SKM-1 (cell line): Measurements from ENCODE around the gene CBX1.

Experiments used
- DNase-seq: peaks from one replicate; lab custom pipeline; 2025; ENCODE audit not compliant: unreplicated experiment; lab: John Stamatoyannopoulos, UW

Gene CBX1

DNA sequence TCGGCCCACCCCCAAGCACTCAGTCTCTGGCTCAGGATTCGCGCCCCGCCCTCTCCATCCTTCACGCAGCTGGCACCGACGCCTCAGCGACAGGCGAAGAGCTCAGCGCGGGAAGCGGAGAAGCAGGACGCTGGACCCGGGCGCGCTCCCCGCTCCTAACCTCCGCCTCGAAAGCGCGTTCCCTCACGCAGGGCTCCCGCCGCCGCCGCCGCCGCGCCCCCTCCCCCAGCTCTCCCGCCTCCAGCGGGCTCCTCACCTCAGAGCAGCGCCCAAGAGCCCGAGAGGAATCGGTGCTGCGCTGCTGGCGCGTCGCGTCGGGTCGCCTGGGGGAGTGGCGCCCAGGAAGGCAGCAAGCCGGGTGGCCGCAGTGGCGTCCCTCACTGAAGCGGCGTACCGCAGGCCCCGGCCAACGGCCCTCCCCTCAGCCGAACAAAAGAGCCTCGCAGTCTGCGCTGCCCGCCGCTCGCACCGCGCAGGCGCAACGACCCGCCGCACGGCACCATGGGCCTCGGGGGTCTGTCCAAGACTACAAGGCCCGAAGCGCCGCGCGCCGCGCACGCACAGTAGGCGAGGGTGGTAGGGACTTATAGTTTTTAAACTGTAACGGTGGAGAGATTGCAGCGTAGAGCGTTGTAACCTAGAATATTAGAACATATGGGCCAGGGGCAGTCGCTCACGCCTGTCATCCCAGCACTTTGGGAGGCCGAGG lies at the start of gene CBX1:
Gene CBX1 (minus strand): TSS at position 467 of the 709 bp plus-strand sequence. CDS start 24,474 bp downstream, outside the sequence.
- peak; percentile 86 for DNase-seq

DNA sequence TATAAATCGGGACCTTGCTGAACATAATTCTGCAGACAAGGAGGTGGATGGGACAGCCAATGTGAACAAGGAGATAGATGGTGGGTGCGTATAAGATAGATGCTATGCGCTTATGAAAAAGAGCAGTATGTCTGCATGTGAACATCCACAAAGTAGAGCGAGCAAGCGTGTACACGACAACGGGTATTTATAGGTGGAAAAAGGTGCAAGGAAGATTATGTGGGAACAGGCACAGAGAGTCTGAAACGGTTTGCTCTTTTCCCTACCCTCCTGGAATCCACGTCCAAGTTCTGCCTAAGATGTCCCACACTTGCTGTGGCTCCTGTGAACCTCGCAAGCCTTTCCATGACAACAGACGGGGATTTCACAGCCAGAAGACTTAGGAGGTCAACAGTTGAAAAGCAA lies 49.3 kb upstream of the CBX1 start:
- DNase-seq = no peak

DNA sequence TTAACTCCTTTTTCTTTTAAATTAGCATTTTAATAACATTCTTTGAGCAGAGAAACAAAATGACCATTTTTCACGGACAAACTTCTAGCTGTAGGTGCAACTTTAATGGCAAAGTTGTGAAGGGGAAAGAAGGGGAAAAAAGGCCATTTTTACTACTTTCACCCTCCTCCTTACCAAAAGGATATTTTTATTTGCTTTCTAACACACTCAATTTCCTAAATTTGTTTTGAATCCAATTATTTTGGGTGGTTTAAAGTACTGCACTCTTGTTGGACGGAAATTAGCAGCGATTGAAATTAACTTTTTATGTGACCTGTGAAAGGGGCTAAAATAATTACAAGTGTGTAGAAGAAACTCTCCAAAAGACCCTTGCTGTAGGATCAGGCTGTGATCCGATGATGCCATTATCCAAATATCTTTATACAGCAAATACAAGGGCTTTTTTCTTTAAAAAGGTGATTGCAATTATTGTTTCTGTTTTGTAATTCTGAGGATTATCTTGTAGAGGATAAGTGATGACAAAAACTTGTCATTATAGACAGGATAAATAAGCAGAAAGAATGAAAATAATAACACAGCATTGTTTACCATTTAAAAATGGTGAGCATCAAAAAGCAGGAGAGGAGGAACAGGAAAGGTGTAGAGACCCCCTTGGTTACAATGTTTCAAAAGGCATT lies 48.6 kb upstream of the CBX1 start:
- no peak for DNase-seq

DNA sequence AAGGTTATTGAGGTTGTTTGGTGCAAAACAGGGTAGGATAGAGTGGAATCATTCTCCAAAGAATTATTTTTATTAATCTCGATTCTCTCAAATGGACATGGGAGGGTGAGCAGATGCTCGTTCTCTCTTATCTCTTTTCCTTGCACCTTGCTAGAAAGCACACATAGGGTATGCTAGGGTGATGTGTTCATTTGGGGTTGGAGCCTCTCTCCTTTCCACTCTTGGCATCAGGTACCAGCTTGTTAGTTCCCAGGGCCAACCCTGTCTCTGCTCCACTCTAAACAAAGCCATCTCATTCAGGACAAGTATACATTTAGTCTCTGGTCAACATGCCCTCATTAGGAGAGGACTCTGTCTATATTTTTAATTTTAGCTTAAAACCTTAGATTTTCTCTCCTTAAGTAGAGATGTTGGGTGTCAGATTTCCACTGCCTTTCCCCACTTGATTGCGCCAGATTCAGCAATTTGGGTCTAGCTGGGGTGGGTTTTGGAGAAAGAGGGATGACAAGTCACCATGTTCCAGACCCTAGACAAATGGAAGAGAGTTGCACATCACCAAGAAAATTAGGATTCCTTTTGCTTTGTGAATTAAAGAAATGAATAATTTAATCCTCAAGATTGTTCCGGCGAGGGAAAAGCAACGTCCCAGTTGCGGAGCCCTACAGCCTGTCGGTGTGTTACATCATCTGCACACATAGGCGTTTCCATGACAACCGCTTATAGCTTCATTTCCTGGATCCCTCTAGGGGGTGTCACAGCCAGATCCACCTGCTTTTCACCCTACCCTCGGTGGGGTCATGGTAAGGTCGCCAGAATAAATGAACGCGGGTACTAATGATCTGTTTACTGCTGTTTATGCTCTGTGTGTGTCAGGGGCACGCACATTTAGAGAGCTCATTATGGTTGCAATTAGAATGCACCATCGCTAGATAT lies 47.8 kb upstream of the CBX1 start:
- no peak for DNase-seq

DNA sequence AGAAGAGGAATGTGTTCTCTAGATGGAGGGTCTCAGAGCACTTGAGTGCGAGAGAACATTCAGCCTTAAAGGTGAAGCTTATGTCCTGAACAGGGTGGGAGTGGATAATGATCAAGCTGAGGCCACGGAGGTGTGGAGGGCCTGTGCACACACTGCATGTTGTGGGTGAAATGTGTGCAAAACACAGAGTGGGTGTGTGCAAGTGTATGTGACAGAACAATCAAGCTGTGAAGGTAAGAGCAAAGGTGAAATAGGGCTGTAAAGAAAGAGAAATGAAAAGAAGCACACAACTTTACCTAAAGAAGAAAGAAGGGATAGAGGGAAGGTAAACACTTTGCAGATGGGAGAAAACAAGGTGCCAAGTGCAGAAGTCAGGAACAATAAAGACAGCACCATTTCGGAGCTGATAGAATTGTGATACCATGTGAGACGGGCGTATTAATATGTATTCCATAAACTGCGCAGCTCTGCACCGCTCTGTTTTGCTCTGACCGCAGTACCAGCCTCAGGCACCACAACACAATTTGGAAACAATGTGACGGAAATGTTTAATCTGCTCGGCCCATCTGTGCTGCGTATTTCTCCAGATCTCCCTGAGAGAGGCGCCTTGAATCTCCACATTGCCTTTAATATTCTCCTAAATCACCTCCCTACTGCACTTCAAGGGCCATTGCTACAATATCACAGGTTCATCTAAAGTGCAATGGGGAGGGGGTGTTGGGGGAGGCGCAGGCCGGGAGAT lies 46.9 kb upstream of the CBX1 start:
- DNase-seq = no peak

DNA sequence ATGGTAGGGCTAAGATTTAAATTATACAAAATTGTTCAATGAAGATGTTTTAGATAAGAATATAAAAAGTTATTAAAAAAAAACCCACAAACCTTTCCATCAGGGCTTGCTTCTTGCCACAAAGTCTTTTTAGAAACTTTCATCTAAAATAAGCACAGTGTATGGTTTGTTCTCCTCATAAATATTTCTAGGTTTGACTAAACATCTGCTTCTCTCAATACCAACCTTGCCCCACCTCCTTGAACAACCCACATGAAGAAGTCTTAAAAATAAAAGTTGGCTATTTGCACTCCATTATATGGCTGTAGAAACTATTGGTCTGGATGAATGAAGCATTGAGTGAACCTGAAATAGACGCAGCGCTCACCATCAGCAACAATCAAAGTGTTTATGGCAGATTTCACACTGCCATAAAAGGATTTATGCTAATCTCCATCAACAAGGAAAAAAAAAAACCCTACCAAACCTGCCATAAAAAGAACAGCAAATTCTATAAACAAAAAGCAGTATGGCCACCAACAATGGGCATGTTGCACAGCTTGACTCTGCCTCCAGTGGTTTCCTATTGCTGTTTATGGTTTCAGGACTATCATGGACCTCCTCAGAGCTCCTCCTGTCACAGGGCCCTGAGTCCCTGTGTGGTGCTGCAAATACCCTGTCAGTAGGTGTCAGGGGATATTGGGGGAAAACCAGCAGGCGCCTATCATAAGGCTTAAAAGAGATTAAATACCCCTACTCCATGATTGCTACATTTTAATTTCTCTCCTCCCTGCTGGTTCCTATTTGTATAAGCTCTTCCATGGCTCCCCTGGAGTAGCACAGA lies 43.9 kb upstream of the CBX1 start:
- DNase-seq = no peak

DNA sequence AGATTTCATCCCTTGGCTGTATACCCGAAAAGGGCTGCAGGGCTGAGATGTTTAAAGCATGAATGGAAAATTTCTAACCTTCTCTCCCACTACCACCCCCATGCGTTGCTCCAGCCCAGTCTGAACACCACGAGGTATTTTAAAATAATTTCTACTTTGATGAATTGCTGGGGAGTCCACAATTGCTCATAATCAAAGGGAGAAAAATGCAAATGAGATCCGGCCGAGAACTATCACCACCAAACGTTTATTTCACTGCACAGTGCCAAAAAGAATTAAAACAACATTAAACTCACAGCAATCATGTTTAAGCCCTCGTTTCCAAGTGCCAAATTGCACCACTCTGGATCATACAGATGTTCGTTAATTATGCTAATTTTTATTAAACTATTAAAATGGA lies 43.0 kb upstream of the CBX1 start:
- DNase-seq = no peak

DNA sequence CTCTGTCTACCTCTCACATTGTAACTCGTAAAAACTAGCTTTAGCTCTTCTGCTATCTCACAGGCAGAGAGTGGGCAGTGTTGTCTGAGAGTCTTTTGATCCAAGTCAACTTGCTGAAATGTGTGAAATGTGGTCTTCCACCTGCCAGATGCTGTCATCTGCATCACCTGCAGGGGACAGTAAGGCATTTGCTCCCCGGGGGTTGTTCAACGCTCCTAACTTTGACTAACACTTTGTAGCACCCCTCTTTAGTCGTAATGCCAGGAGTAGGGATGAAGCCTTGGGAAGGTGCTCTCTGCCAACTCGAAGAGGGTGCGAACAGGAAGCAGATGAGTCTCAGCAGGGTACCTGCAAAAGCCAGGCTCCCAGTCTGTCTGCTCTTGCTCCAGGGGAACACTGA lies 42.4 kb upstream of the CBX1 start:
- no peak for DNase-seq

DNA sequence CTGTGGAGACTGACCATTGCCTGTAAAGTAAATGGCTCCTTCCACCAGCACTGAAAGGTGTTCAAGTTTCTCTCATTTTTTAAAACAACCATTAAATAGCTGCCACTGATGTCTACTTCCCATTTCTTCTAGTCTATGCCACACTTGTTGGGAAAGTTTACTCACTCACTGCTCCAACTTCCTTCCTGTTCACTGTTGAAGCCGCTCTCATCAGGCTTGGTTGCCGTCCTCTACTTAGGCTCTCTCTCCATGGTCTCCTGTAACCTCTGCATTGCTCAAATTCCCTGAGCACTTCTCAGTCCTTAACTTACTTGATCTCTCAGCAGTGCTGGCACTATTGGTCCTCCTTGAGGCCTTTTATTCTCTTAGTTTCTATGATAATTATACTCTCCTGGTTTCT lies 38.7 kb upstream of the CBX1 start:
- DNase-seq = peak; percentile 51

DNA sequence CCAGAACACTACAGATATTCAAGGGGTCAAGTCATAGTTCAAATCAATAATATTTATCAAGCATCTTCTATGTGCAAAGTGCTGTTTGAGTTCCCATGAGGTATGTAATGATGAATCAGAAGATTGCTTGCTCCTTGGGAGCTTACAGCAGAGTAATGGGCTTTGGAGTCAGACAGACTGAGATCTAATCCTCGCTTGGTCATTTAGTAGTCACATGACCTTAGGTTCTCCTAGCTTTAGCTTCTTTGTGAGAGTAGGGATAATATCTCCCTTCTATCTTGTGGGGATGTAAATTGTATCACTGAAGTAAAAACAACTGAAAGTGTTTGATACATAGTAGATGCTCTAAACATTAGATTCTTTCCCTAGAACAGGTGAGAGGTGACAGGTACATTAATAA lies 36.4 kb upstream of the CBX1 start:
- DNase-seq = no peak

DNA sequence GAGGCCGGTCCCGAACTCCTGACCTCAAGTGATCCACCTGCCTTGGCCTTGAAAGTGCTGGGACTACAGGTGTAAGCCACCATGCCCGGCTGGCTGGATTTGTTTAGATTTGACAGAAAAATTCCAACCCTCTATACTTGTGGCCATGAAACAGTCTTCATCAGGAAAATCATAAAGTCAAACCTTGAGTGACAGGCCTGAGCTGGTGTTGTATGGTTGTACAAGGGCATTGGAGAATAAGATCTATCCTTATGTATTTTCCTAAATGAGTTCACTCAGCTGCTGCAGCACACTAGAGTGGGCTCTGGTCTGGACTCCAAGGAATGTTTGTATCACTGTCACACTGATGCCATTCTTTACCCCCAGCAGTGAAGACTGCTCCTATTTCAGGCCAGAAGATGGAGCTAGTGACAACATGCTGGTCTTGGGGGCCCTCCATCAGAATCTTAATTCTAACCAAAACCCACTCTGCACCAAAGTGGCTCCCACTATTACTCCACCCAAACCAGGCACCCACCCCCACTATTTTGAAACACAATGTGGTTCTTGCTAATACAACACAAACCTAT lies 33.7 kb upstream of the CBX1 start:
- DNase-seq = no peak

DNA sequence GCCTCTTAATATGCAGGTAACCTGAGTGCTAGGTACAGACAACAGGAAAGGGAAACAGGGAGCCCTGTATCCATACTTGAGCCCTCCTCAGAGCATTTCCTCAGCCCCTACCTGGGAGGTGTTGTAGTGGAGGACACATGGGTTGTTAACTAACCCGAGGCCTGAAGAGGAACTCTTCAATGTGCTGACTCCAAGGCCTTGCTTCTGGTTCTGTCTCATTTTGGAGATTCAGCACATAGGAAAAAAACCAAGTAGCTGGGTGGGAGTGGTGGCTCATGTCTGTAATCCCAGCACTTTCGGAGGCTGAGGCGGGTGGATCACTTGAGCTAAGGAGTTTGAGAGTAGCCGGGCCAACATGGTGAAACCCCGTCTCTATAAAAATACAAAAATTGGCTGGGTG lies 31.1 kb upstream of the CBX1 start:
- DNase-seq = no peak

DNA sequence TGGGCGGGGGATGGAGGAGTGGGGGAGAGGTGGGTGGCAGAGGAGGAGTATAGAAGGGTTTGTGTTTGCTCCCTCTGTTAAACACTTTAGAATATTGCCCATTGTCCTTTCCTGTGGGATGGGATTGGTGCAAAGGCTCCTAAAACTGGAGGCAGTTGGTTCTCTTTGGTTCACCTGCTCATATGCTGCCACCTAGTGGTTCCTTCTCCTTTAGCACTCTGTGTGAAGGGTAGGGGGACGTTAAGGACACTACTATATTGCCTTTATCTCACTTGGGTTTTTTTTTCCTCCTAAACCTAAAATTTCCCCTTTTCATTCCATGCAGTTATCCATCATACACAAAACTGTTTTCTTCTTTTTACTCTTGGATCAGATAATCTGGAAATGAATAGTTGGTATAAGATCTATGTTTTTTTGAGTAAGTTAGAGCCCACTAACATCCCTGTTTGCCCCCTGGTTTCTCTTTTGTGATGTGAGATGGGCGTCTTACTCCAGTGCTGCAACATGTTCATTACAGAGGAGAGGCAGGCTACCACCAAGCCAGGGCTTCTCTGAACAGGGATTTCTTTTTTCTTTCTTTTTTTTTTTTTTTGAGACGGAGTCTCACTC lies 30.0 kb upstream of the CBX1 start:
- DNase-seq = peak; percentile 46

DNA sequence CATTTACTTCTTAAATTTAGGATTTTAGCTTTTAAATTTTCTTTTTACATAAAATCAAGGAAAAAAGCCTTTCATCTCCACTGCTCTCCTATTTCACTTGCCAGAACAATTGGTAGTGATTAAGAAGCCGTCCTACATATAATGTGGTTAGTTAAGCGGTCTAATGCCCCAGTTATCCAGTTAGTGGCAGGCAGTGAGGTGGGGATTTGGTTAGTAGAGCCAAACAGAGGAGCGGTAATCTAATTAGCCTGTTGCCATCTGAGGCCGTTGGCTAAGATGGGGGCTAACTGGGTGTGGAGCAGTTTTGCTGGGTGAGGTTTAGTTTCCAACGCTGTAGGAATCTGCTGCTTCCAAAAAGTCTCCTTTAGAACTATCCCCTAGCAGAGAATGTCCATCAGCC lies 28.7 kb upstream of the CBX1 start:
- no peak for DNase-seq

DNA sequence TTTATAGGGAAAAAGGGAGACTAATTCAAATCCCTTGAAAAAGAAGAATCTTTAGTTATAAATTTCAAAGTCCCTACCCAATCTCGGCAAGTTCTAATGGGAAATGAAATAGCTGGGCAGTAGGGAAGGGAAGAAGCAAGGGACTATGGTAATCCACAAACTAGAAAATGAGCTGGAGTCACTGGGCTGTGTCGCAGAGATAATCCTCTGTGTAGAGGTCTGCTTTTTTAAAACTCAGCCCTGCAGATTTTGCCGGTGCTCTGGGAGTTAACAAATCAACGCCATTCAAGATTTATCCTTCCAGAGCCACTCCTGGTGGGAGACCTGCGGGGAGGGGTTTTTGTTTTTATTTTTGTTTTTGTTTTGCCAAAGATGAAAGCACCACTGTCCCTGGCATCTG lies 27.1 kb upstream of the CBX1 start:
- DNase-seq = no peak

DNA sequence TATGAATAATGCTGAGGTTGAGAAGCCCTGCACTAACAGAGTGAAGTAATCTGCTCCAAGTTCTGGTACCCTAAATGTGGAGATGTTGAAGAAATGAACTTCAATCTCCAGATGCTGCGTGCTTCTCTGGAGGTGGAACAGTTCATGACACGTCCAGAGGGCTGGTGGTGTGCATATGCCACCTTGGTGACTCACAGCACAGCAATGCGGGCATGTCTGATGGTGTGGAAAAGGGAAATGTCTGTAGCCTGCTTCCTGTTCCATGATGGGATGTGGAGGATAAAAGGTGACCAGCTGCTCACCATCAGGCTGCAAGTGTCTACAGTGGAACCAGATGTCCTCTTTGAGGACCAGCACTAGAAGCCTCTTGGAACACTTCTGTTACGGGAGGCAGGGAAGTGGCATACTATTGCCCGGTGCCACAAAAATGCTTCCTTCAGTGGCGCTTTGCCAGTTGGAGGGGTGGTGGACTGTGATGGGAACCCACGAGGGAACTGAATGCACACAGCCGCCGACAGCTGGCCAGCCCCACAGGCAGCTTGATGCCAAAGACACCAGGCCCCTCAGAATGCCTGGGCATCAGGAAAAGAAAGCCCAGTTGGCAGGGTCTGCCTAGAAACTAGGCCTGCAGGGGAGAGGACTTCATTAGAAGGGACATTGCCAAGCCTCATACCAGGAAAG lies 26.2 kb upstream of the CBX1 start:
- no peak for DNase-seq

DNA sequence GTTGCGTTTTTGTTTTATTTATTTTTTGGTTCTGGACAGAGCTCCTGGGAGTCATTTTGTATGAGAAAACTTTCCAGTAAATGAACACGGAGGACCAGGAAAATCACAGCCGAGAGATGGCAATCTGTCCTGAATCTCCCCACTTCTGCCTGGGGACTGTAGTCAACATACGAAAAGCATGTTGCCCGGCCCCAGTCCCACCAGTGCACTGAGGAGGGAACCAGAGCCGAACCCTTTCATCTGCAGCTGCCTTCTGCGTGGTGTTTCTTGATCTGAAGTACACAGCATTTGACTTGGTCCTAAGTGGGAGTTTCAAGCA lies 25.2 kb upstream of the CBX1 start:
- no peak for DNase-seq

DNA sequence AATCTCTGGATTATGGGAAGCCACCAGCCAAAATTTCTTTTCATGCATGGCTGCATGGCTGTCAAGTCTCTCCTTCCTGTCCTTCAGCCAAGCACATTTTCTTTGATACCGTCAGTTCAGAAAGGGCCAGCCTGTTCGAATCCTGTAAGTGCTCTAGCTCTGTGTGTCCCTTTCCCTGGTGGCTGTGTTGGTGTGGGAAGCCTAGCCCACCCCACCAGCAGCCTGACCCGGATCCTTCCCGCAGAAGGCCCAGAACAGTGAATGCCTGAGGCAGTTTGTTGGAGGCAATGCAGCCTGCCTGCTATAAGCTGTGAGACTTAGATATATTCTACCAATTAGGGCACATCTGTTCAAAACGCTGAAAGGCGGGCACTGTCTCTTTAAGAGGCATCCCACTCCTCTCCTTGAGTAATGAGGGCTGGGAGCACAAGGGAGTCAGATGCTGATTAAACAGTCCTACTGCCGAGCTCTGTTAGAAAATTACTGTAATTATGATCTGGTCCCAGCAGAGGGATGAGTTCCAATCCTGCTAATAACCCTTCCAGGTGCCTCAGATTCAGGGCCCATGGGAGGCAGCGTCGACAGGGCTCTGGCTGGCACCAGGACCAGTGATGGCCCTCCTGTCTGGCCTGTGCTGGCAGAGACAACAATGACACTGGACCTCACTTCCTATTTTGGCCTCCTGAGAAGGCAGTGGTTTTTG lies 24.7 kb upstream of the CBX1 start:
- no peak for DNase-seq
